Neural cell (in vitro differentiated cells): ENCODE results near the gene SFXN1. TPM values are rescaled to one million over a fixed set of nuclear protein-coding genes. Genes with fewer than 3 reads are reported as not detected.

Source experiments
- H2AFZ ChIP-seq: fragments of 200-600, 300-800 bp; sonication (generic), shearing (Covaris generic); 2 replicates; pipeline ENCODE4 v1.6.0; 2014; ENCODE audit warnings: low read depth, mild to moderate bottlenecking, antibody characterized with exemption, low read length, moderate library complexity
- H3F3A ChIP-seq: fragments of 200-600 bp; shearing (Covaris generic); 2 replicates; pipeline ENCODE4 v1.6.1; 2016; ENCODE audit warnings: mild to moderate bottlenecking, moderate library complexity, mixed read lengths, antibody characterized with exemption, low read length; ENCODE audit not compliant: insufficient read depth, poor library complexity, severe bottlenecking
- H3K27ac ChIP-seq: fragments of 200-600, 300-800 bp; sonication (generic), shearing (Covaris generic); 2 replicates; pipeline ENCODE4 v1.5.1; 2014; ENCODE audit warnings: mild to moderate bottlenecking, low read length, moderate library complexity
- H3K27me3 ChIP-seq: fragments of 300-800, 200-600 bp; sonication (generic), shearing (Covaris generic); 2 replicates; pipeline ENCODE4 v1.6.0; 2014; ENCODE audit warnings: mild to moderate bottlenecking, low read depth, low read length, moderate library complexity; ENCODE audit not compliant: insufficient read depth
- H3K36me3 ChIP-seq: fragments of 300-800, 200-600 bp; sonication (generic), shearing (Covaris generic); 2 replicates; pipeline ENCODE4 v1.5.1; 2014; ENCODE audit warnings: mild to moderate bottlenecking, antibody characterized with exemption, low read length, moderate library complexity; ENCODE audit not compliant: insufficient read depth
- H3K4me2 ChIP-seq: fragments of 300-800, 200-600 bp; sonication (generic), shearing (Covaris generic); 2 replicates; pipeline ENCODE4 v1.6.0; 2014; ENCODE audit warnings: mild to moderate bottlenecking, low read length
- H3K4me3 ChIP-seq: fragments of 300-800, 200-600 bp; sonication (generic), shearing (Covaris generic); 2 replicates; pipeline ENCODE4 v1.5.1; 2014; ENCODE audit warnings: mild to moderate bottlenecking, low read length, moderate library complexity
- H3K79me2 ChIP-seq: fragments of 200-600 bp; shearing (Covaris generic); replicated peaks from 2 replicates; pipeline ENCODE4 v1.6.0; 2014; ENCODE audit warnings: mild to moderate bottlenecking, low read length, moderate library complexity; ENCODE audit not compliant: insufficient read depth
- H3K9ac ChIP-seq: fragments of 300-800, 200-600 bp; sonication (generic), shearing (Covaris generic); 2 replicates; pipeline ENCODE4 v1.6.1; 2016; ENCODE audit warnings: mild to moderate bottlenecking, low read length, mixed read lengths
- H3K9me2 ChIP-seq: fragments of 200-600 bp; shearing (Covaris generic); 2 replicates; pipeline ENCODE4 v1.6.1; 2016; ENCODE audit warnings: mild to moderate bottlenecking, low read length, mixed read lengths; ENCODE audit not compliant: insufficient read depth
- H3K9me3 ChIP-seq: fragments of 200-600, 300-800 bp; sonication (generic), shearing (Covaris generic); 2 replicates; pipeline ENCODE4 v1.6.1; 2016; ENCODE audit warnings: mild to moderate bottlenecking, mixed run types, low read length, moderate library complexity, mixed read lengths
- H4K20me1 ChIP-seq: fragments of 200-600 bp; shearing (Covaris generic); 2 replicates; pipeline ENCODE4 v1.6.1; 2016; ENCODE audit warnings: mild to moderate bottlenecking, mixed run types; ENCODE audit not compliant: insufficient read depth
- EP300 ChIP-seq: fragments of 450-650 bp; conservative IDR thresholded peaks from 2 replicates; pipeline ENCODE4 v1.6.1; 2014; ENCODE audit warnings: antibody characterized with exemption, mild to moderate bottlenecking, moderate library complexity; ENCODE audit not compliant: poor library complexity, severe bottlenecking
- EZH2 ChIP-seq: fragments of 200-600, 300-800 bp; shearing (Covaris generic), sonication (generic); IDR thresholded peaks from 2 replicates; pipeline ENCODE4 v1.6.1; 2014; ENCODE audit warnings: antibody characterized with exemption, low read length, borderline replicate concordance, mild to moderate bottlenecking; ENCODE audit not compliant: insufficient read depth, poor library complexity, severe bottlenecking
- MXI1 ChIP-seq: fragments of 450-650 bp; conservative IDR thresholded peaks from 2 replicates; pipeline ENCODE4 v1.6.1; 2014; ENCODE audit warnings: antibody characterized with exemption, mild to moderate bottlenecking; ENCODE audit not compliant: poor library complexity, severe bottlenecking
- POLR2AphosphoS5 ChIP-seq: IDR thresholded peaks from 2 replicates; pipeline ENCODE4 v1.6.1; 2012
- RAD21 ChIP-seq: fragments of 450-650 bp; conservative IDR thresholded peaks from 2 replicates; pipeline ENCODE4 v1.6.1; 2014; ENCODE audit warnings: antibody characterized with exemption, mild to moderate bottlenecking, moderate library complexity
- SMC3 ChIP-seq: fragments of 450-650 bp; conservative IDR thresholded peaks from 2 replicates; pipeline ENCODE4 v1.6.1; 2014; ENCODE audit warnings: antibody characterized with exemption, mild to moderate bottlenecking, moderate library complexity; ENCODE audit not compliant: poor library complexity
- TAF1 ChIP-seq: IDR thresholded peaks from 2 replicates; pipeline ENCODE4 v1.6.1; 2012; ENCODE audit warnings: low read depth
- polyA plus RNA-seq: library from polyadenylated mRNA; depleted of rRNA; stranded (reverse); fragments of >200 nt; gene quantifications from 2 replicates; pipeline ENCODE4 v1.2.3, GENCODE V29; 2014
- TF ChIP-seq, protein P1 (sequence below): IDR thresholded peaks from 2 replicates; pipeline ENCODE4 v1.6.1; 2012; ENCODE audit warnings: borderline replicate concordance
- TF ChIP-seq, protein P2 (sequence below): fragments of 450-650 bp; IDR thresholded peaks from 2 replicates; pipeline ENCODE4 v1.5.1; 2014; ENCODE audit warnings: antibody characterized with exemption, mild to moderate bottlenecking, moderate library complexity; ENCODE audit not compliant: poor library complexity, severe bottlenecking

Gene SFXN1
- polyA plus RNA-seq, 1 donor from 2014 or later: 109 TPM

DNA sequence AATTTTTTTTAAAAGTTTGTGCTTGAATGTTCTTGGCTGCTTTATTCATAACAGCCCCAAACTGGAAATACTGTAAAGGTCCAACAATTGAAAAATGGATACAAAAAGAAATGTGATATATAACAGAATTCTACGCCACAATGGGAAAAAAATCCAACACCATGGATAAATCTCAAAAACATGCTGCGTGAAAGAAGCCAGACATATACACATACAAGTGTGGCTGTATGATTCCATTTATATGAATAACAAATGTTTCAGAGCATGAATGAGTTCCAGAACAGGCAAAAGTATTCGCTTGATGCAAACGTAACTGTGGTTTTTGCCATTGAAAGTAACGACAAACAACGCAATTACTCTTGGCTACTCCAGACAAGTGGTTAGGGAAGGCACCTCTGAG, 7.2 kb upstream of the SFXN1 start:
- Histone ChIP-seq H3K27me3 (no peaks in the 10 kb centered on the region), H3K36me3 (no peaks in the 10 kb centered on the region), H3K4me3 (no peak overlapping the region), H3K9me2 (no peaks in the 10 kb centered on the region), H3K9ac (no peak overlapping the region), H3K9me3 (no peaks in the 10 kb centered on the region), H3K27ac (no peak overlapping the region), H3K79me2 (no peaks in the 10 kb centered on the region), H3F3A (no peaks in the 10 kb centered on the region), H2AFZ (no peak overlapping the region), H3K4me2 (no peak overlapping the region), H4K20me1 (no peaks in the 10 kb centered on the region)
- TF ChIP-seq SMC3 (no peak), EZH2 (no peak), EP300 (no peak), TAF1 (no peak), RAD21 (no peak), POLR2AphosphoS5 (no peak), MXI1 (no peak)
- TF ChIP-seq, protein P1, sequence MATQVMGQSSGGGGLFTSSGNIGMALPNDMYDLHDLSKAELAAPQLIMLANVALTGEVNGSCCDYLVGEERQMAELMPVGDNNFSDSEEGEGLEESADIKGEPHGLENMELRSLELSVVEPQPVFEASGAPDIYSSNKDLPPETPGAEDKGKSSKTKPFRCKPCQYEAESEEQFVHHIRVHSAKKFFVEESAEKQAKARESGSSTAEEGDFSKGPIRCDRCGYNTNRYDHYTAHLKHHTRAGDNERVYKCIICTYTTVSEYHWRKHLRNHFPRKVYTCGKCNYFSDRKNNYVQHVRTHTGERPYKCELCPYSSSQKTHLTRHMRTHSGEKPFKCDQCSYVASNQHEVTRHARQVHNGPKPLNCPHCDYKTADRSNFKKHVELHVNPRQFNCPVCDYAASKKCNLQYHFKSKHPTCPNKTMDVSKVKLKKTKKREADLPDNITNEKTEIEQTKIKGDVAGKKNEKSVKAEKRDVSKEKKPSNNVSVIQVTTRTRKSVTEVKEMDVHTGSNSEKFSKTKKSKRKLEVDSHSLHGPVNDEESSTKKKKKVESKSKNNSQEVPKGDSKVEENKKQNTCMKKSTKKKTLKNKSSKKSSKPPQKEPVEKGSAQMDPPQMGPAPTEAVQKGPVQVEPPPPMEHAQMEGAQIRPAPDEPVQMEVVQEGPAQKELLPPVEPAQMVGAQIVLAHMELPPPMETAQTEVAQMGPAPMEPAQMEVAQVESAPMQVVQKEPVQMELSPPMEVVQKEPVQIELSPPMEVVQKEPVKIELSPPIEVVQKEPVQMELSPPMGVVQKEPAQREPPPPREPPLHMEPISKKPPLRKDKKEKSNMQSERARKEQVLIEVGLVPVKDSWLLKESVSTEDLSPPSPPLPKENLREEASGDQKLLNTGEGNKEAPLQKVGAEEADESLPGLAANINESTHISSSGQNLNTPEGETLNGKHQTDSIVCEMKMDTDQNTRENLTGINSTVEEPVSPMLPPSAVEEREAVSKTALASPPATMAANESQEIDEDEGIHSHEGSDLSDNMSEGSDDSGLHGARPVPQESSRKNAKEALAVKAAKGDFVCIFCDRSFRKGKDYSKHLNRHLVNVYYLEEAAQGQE: no peak
- TF ChIP-seq, protein P2, sequence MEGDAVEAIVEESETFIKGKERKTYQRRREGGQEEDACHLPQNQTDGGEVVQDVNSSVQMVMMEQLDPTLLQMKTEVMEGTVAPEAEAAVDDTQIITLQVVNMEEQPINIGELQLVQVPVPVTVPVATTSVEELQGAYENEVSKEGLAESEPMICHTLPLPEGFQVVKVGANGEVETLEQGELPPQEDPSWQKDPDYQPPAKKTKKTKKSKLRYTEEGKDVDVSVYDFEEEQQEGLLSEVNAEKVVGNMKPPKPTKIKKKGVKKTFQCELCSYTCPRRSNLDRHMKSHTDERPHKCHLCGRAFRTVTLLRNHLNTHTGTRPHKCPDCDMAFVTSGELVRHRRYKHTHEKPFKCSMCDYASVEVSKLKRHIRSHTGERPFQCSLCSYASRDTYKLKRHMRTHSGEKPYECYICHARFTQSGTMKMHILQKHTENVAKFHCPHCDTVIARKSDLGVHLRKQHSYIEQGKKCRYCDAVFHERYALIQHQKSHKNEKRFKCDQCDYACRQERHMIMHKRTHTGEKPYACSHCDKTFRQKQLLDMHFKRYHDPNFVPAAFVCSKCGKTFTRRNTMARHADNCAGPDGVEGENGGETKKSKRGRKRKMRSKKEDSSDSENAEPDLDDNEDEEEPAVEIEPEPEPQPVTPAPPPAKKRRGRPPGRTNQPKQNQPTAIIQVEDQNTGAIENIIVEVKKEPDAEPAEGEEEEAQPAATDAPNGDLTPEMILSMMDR: no peak

DNA sequence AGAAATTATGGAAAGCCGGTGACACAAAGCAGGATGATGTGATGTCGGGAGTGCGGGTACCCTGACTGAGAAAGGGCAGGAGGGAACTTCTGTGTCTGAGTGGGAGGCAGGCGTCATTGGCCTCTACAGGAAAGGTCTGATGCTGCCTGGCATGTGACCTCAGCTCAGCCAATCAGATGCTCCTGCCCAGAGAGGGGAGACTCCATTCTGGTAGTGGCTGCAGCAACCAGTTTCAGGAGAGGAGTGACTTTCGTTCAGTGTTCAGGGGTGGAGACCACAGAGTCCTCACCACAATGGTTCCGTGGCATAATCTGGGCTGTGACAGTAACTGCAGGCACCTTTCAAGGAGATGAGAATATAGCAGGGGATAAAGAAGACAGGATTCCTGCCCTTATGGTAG, 6.7 kb upstream of the SFXN1 start:
- no peak overlapping the region for H3K9ac ChIP-seq
- H3F3A ChIP-seq: no peaks in the 10 kb centered on the region
- no peaks in the 10 kb centered on the region for H3K27me3 ChIP-seq
- H3K9me3 ChIP-seq: no peaks in the 10 kb centered on the region
- H3K27ac ChIP-seq: no peak overlapping the region
- TF ChIP-seq, protein P1: no peak
- TF ChIP-seq, protein P2: no peak
- TF ChIP-seq TAF1 (no peak), EP300 (no peak), MXI1 (no peak), POLR2AphosphoS5 (no peak), EZH2 (no peak), RAD21 (no peak), SMC3 (no peak)
- H3K79me2 ChIP-seq: no peaks in the 10 kb centered on the region
- H4K20me1 ChIP-seq: no peaks in the 10 kb centered on the region
- H3K36me3 ChIP-seq: no peaks in the 10 kb centered on the region
- no peak overlapping the region for H3K4me3 ChIP-seq
- no peak overlapping the region for H2AFZ ChIP-seq
- no peaks in the 10 kb centered on the region for H3K9me2 ChIP-seq
- no peak overlapping the region for H3K4me2 ChIP-seq
